Heart left ventricle (tissue), 13 donors: ENCODE data around the gene ITPR2.

Experiments used
- POLR2A ChIP-seq, 2 donors: fragments of 450-650 bp; IDR thresholded peaks; one replicate each; pipeline ENCODE4 v1.6.1; 2017; ENCODE audit warnings: antibody characterized with exemption in 2 of 2, mild to moderate bottlenecking in 2 of 2, moderate library complexity in 2 of 2
- TF ChIP-seq, protein P1 (sequence below), 12 donors: fragments of 200-600 bp; sonication (generic) in 4 of 12; IDR thresholded peaks; one replicate each; pipeline versions ENCODE4 v1.5.0 to v1.8.0; 2018 to 2022; ENCODE audit warnings: antibody characterized with exemption in 12 of 12, mild to moderate bottlenecking in 5 of 12
- donor health status: ischemic (EF 13 %, LVEDD 7.1; RV severe dilation, severe dysfunction).
- donor health status: DM: no; HTN: yes; CAD: no.
- donor health status: DM: no; HTN: no; CAD: no.
- donor health status: ischemic (EF 25% LVEDD 6.9; RV normal size, moderate dysfunction).
- donor health status: ischemic (EF 25% LVEDD 5.7; RV mildly dilated, moderate dysfunction).
- donor health status: ischemic (EF 35%, LVEDD 5.7; RV mildly dilated, moderate dysfunction).
- donor health status: nonischemic (EF 11% LVEDD 7.7; RV severe dilation, severe dysfunction).
- donor health status: DM: yes; HTN: yes; CAD: no.
- donor health status: PGD.
- donor health status: ischemic (EF 29% LVEDD 5.4; RV normal size, mild dysfunction).
- donor health status: nonischemic (EF 23%, LVEDD 6.1; RV moderate dilation, normal function).

DNA sequence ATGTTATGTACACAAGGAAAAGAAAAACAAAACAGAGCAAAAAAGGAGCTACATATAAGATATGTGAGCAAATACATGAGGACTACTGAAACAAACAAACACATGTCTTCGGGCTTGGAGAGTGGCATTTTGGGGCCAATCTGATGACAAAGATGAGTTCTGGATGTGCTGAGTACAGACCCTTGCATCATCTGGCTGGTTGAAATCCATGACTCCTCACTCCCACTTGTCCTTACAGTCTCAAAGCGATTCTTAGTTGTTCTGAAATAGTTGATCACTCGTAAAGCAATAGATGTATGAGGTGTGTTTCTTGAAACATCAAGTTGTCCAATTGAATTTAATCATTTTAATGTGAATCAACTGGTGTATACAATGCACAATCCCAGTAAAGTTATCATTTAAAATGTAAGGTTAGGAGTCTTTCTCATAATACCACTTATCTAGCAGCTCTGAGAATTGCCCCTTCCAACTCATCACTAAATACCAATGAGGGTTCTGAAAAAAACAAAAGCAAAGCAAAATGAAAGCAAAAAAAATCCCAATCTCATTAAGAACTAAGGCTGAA lies 136.9 kb downstream of the ITPR2 start:
- TF ChIP-seq, protein P1, sequence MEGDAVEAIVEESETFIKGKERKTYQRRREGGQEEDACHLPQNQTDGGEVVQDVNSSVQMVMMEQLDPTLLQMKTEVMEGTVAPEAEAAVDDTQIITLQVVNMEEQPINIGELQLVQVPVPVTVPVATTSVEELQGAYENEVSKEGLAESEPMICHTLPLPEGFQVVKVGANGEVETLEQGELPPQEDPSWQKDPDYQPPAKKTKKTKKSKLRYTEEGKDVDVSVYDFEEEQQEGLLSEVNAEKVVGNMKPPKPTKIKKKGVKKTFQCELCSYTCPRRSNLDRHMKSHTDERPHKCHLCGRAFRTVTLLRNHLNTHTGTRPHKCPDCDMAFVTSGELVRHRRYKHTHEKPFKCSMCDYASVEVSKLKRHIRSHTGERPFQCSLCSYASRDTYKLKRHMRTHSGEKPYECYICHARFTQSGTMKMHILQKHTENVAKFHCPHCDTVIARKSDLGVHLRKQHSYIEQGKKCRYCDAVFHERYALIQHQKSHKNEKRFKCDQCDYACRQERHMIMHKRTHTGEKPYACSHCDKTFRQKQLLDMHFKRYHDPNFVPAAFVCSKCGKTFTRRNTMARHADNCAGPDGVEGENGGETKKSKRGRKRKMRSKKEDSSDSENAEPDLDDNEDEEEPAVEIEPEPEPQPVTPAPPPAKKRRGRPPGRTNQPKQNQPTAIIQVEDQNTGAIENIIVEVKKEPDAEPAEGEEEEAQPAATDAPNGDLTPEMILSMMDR (IDR thresholded peaks at IDR 0.05) = no peak
- TF ChIP-seq POLR2A (IDR thresholded peaks at IDR 0.05) = no peak
